SW480 (cell line): ENCODE data around the gene ZMIZ1.

Experiments used
- DNase-seq: peaks from one replicate; pipeline ENCODE4 v3.0.0-alpha.2; 2016; ENCODE audit warnings: low spot score

Gene ZMIZ1

DNA sequence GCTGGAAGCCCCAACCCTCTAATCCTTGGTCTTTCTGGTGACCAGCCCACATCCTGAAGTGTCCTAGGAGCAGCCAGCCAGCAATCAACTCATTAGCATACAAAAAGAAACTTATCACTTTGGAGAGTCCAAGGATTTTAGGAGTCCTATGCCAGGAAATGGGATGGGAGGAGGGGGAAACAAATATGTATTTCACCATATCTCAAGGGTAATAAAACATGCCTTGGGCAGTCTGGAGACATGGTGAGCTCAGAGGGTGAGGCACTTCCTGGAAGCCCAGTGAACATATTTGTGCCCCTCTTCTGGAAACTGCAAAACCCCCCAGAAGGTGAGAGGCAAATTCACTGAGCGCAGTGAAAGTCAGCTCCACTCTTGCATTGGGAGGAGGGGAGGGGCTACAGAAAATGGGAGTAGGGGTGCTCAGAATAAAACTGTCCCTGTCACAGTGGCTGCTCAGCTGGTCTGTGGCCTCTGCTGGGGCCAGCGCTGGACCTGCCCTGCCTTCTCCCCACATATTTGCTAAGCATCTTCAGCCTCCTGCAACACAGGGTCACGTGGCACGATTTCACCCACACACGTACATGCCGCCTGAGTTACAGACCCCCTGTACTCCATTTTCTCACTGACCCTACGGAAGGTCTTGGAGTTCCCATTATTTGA lies 17.7 kb upstream of the ZMIZ1 start:
- DNase-seq = no peak

DNA sequence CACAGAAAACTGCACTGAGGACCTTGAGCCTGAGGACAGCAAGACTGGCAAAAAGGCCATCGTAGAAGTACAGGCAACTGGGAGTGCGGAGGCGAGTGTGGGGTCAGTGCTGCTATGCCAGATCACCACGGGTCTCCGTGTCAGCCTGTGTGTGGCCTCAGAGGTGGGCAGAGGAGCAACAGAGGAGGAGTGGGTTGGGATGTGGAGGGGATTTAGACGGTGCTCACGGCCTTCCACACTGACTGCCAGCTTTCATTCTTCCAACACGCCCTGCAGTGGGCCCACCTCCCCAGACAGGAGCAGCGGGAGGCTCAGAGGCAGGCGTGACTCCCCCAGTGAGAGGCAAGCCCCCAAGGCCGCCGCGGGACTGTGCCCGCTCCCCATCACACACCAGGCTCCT lies 17.0 kb upstream of the ZMIZ1 start:
- no peak for DNase-seq

DNA sequence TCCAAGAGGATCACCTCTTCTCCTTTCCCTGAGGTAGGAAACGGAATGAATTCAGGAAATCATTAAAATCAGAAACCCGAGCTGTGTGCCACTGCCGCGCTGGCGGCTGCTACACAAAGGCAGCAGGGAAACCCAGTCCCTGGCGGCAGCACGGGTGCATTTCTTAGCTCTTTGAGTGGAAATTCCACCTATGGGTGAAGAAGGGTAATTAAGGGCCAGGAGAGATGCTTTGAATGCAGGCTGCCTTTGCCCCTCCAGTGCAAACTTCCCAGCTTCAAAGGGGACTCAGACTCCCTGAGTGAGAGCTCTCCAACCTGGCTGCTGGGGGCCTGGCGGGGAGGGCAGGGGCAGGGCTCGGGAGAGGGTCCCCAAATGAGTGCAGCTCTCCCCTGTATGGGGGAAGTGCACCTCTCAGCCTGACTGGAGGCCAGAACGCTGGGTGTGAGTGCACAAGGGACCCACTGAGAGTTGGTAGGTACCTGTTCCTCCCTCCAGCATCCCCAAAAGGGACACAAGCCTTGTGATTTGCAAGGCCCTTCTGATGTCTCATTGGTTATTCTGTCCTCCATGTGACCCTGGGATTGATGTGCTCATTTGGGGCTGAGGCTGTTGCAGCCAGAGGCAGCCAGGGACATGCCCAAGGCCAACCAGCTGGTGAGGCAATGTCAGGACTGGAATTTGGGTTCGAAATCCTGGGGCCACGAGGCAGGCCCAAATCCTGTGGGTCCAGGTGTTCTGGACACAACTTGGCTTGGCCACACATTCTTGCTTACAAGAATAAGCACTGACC lies 16.3 kb upstream of the ZMIZ1 start:
- DNase-seq = no peak

DNA sequence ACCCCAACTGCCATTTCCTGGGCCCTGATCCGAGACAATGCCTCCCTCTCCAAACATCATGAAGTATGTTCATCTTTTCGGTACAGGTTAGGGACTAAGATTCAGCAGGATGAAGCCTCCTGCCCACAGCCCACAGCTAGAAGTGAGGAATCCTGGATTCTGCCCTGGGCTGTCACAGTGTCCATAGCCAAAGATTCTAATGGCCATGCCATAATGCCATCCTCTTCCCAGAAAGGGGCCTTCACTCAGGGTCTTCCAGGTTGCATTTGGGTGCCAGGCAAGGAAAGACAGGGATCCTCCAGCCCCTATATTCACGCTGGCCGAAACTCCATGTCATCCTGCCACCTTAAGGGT lies 15.7 kb upstream of the ZMIZ1 start:
- no peak for DNase-seq

DNA sequence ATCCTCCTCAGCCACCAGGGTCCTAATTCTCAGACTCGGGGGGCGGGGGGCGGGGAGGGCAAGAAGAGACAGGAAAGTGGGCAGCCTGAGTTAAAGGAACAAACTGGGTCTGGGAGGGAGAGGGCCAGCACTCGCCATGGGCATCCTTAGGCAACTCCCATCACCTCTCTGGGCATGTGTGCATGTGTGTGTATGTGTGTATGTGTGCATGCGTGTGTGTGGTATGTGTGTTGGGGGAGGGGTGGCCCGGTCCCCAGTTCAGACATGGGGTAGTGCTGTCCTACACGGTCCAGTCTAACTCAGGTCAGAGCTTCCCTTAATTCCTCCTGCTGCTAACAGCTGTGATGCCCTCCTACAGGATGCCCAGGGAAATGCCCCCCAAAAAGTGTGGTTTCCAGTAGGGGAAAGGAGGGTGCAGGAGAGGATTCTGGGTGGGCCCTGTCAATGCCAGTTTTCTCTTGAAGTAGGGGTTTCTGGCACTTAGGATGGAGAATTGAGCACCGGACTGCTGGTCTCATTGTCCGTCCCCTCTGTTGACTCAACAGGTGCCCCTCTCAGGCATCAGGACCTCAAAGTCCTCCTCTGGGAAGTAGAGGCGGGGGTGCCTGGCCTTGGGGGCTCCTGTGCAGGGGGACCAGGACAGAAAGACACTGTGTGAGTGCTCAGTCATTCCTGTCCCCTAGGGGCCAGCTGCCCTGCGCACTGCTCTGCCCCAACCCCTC lies 15.1 kb upstream of the ZMIZ1 start:
- DNase-seq = no peak

DNA sequence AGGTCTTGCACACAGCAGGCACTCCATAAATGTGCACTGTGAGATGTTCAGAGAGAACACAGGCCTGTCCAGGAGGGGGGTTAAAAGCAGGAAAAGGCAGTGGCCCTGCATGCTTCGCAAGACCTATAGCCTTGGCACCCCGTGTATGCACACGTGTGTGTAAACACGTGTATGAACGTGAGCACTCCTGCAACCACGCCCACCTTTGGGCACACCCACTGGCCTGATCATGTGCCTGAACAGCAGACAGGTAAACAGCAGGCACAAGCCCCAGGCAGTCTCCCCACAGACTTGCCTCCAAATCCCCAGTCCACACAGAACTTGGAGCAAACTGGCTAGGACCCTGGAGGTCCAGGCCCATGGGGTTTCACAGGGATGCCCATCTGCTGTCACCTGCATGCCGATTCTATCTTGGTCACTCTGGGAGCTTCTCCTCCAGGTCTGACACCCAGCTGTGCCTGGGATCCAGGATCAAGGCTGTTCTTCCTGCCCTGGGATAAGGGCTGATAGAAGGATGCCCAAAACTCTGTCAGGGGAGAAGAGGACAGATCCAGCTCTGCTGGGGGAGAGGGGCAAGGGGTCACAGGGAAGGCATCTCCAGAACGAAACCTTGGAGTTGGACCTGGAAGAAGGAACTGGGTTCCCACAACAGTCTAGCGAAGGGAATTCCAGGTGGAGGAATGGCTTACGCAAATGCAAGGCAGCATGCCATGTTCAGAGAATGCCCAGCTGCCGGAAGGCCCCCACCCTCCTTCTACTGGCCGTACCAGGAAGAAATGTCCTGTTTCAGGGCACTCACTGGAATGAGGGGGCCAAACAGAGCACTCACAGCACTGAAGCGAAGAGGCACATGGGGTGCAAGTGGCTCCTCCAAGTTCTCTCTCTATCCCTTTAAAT lies 14.3 kb upstream of the ZMIZ1 start:
- no peak for DNase-seq

DNA sequence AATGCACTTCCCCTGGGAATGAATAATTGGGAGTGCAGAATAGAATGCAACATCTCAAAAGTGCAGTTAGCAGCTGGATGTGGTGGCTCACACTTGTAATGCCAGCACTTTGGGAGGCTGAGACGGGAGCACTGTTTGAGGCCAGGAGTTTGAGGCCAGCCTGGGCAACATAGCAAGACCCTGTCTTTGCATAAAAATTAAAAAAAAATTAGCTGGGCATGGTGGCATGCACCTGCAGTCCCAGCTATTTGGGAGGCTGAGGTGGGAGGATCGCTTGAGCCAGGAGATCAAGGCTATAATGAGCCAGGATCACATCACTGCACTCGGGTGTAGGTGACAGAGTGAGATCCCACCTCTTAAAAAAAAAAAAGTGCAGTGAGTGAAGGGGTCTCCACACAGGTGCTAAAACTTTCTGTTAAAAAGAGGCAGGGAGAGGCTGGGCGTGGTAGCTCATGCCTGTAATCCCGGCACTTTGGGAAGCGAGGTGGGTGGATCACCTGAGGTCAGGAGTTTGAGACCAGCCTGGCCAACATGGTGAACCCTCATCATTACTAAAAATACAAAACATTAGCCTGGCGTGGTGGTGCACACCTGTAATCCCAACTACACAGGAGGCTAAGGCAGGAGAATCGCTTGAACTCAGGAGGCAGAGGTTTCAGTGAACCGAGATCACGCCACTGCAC lies 13.5 kb upstream of the ZMIZ1 start:
- no peak for DNase-seq

DNA sequence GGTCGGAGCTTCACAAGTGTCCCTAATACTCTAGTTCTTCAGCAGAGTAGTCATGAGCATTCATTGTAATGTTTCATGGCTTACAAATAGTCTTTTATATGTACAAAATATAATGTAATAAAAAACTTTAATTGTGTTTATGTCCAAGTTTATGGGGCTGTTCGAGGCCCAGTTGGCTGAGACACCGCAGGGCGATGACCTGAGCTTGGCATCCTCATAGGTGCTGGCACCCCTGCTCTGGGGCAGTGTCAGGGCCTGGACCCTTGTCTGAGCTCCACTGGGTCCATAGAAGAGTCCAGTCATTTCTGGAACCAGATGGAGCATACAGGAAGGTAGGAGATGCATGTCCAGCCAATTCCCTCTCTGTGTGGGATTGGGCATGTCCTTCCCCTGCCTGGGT lies 12.9 kb upstream of the ZMIZ1 start:
- no peak for DNase-seq

DNA sequence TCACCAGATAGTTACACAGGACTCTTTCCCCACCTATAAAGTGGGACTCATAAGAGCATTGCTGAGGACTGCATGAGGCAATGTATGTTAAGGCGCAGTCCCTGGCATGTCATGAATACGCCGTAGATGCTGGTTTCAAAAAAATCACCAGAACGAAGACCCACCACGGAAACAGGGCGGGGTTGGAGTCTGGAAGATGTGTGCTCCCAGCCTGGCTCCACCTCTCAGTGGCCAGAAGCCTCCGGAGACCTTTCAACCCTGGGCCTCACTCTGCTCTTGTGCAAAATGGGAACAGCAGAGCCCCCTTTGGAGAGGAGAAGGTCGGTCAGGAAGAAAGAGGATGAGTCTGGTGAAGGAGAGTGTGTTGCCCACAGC lies 12.4 kb upstream of the ZMIZ1 start:
- DNase-seq = no peak

DNA sequence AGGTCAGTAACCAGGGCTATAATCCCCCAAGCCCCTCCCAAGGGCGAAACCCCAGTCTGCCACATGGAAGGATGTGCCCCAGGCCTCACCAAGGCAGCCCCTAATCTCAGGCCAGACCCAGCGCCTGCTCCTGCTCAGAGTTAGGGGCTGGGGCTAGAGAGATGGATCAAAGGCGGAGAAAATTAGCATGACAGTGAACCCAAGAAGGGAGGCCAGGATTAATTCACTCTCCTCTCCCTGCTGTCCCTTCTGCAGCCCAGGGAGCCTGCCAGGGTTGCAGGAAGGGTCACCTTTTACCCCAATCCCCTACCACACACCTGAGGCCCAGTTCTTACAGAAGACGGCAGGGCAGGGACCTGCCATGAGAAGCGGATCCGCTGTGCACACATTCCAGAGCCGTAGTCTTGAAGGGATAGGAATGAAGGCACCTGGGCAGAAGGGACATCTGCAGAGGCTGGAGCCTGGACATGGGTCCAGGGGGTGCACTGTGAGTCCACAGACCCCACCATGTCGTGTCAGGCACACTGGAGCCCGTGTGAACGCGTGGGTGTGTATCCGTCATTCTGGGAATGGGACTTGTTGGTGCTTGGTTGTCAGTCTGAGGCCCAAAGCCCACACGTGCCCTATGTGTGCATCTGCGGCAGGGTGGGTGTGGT lies 11.9 kb upstream of the ZMIZ1 start:
- DNase-seq = no peak

DNA sequence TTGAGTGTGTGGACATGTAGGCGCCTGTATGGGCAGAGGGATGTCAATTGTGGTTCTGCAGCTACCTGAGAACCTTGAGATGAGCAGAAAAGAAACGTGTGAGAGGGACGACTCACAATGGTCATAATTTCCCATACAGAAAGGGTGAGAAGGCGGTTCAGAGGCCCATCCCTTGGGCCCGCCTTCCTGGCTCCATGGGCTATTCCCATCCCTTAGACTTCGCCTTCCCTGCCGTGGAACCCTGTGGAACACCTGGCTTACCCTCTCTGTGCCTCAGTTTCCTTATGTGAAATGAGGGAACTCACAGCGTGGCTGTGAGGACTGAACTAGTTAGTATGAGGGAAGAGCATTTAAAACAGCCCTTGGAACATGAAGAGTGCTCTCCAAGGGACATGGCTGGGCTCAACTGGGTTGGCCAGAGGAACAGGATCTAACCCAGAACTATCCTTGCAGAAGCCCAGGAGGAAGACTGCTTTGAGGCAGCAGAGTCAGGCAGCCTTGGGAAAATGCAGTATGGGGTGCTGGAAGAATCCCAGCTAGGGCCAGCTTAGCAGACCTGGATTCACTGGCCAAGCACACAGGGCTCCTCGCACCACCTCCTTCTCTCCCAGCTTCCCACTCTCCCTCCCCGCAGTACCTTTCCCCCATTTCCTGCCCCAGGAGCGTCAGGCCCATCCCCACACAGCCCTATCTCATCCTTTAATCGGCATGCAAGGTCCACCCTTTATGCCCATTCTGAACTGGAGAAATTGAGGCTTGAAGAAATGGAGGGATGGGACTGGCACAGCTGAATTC lies 11.1 kb upstream of the ZMIZ1 start:
- no peak for DNase-seq

DNA sequence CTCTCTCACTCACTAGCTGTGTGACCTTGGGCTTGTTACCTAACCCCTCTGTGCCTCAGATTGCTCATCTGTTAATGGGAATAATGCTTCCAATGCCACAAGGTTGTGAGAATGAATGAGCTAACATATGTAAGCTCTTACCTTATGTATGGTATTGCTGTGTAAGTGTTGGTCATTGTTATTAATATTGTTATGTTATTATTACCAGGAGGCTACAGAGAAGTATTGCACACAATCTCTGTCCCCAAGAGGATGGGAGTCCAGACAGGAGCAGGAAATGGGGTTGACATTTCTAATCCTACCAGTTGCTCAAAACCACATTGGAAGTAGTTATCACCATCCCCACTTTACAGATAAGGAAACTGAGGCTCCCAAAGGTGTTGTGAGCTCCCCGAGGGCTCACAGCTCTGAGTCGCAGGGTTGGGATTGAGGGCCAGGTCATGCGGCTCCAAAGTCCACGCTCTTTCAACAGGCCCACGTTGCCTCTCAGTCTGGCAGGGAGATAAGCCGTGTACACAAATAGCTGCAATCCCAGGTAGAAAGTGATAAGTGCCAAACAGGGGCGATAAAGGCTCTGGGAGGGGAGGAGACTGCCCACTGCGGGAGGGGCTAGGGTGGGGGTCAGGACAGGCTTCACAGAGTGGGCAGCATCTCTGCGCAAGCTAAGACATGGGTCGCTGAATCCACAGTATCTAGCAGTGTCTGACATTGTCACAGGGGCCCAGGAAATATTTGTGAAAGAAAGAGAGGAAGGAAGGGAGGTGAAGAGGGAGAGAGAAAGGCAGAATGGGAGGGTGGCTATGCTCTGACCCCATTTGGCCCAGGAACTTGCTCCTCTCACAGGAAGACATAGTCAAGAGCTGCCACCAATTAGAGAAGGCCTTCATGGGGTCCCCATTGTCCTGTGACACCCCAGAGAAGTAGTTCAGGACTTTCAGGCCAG lies 9.6 kb upstream of the ZMIZ1 start:
- no peak for DNase-seq

DNA sequence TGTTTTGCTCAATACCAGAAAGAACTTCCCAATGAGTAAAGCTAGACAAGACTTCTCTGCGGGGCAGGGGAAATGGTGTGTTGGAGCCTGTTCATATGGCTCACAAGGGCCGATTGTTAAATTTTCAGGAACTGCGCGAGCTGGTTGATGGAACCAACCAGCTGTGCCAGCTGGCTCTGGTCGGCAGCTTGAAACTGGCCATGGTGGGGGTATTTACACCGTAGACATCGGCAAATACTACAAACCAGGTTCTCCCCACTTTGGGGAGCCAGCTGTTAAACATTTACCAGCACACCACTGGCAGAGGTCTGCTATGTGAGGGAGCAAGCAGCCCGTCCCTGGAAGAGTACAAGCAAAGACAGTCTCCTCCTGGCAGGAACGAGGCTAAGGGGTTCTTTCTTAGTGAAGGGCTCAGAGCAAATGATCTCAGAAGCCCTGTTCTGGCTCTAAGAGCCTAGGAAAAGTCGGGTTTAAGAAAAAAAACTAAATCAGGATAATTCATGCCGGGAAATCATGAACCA lies 8.8 kb upstream of the ZMIZ1 start:
- DNase-seq = no peak

DNA sequence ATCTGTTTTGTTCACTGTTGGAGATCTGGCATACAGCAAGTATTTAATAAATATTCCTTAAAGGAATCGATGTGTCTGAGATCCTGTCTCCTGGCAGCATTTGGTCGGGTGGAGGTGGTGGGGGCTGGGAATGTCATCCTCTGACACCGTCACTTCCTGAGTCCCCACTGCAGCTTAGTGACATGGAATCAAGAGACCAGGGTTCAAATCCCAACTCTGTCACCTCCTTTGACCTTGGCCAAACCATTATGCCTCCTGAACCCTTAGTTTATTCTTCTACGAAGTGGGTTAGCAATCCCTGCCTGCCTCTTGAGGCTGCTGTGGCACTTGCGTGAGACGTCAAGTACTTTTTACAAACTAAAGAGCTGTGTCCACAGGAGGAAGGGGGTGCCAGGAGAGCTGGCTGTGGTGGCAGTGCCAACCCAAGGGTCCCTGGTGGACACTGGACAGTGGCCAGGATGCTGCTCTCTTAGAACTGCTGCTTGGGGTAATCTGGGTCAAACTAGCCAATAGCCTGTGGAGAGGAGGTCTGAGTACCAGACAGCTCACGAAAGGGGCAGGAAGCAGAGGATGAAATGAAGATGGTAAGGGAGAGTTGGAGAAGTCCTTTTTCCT lies 8.0 kb upstream of the ZMIZ1 start:
- no peak for DNase-seq

DNA sequence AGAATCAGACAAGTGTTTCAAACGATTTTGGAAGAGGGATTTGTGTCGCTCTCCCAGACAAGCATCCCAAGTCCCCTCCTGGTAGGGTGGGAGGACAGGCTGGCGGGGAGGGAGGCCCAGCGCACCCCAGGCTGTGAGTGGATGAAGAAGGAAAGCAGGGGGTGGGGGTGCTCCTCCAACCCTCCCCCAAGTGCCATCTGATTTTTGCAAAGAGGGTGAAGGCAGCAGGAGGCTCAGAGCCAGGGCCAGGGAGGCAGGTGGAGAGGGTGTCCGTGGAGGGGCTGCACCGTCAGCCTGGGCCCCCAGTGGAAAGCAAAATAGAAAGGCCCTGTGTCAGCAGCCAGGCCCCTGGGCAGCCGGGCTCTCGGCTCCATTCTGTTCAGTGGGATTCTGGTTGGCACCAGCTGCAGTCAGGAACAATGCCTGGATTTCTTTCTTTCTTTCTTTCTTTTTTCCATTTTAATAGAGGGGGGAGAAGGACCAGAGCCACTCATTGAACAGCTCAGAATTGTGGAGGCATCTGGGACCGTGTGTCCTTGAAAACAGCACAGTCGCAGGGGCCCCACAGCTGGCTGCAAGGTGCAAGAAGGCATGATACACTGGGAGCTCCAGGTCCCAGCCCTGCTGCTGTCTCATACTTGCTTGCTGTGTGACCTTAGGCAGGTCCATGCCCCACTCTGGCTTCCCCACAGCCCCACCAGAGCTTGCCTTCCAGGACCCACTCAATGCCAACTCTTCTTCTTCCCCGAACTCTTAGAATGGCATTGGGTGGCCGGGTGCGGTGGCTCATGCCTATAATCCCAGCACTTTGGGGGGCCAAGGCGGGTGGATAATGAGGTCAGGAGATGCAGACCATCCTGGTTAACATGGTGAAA lies 7.1 kb upstream of the ZMIZ1 start:
- DNase-seq = no peak

DNA sequence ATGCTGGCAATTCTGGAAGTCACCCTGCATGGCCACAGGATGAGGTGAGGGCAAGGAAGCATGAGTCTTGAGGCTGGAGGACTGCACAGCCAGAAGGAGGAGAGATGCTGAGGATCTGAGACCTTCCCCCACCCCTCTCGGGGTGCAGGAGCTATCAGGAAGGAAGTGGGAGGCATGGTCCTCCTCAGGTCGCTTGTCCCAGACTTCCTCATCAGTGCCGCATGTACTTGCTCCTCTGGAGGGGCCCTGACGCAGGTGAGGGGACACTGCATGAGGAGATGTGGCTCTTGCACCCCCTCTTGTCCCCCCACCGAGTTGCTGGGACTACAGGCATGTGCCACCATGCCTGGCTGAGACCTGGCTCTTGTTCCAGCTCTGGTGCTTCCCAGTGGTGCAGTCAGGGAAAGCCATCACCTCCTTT lies 5.7 kb upstream of the ZMIZ1 start:
- DNase-seq = no peak

DNA sequence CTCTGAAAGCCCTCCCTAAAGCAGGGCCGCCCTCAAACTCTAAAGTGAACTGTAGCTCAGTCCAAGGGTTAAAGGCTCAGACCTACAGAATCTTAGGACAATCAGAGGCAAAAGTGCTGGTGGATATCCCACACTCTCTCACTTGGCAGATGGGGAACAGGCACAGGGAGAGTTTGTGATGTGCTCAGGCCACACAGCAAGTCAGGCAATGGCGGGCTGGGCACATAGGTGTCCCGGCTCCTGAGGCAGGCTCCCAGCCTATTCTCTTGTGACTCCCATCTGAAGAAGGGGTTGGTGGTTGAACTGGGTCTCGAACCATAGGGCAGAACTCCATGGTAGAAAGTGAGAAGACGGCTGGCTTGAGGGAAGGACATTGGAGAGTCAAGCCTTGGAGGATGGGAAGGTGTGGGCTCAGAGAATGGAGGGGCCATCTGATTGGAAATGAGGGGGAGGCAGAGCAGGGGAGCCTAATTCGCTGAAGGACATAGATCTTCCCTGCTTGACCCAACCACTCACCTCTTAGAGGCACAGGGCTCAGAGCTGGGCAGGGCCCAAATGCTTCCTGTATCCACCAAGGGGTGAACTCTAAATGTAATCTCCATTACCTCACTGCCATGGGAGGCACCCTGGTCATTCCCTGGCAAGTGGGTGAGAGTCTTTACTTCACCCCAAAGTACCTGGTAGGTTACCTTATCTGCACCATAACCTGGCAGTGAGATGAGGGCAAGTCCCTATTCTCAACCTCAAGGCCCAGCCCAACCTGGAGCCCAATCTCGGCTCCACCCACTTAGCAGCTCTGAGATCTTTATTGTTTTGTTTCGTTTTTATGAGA lies 4.9 kb upstream of the ZMIZ1 start:
- no peak for DNase-seq
